Endothelial cell of umbilical vein (primary cell): Measurements from ENCODE around the gene ARHGEF6. TPM values are rescaled to one million over a fixed set of nuclear protein-coding genes. Genes with fewer than 3 reads are reported as not detected.

Experiments used
- BruUV-seq: library from RNA; stranded (reverse); fragments of 400-500 nt; replicated peaks from 2 replicates; lab custom pipeline; 2021; lab: Mats Ljungman, UMichigan
- CTCF ChIA-PET: fragments of 300-600, 350-600 bp; sonication (Branson Sonifier 250); formaldehyde crosslinking; loops from one replicate; lab custom pipeline; 2021; ENCODE audit warnings: antibody characterized with exemption, inconsistent platforms; lab: Charles Lee
- POLR2A ChIA-PET: fragments of 300-600, 350-600 bp; sonication (Branson Sonifier 250); formaldehyde crosslinking; loops from one replicate; lab custom pipeline; 2021; ENCODE audit warnings: antibody characterized with exemption, inconsistent platforms; lab: Charles Lee
- DNase-seq: peaks from one replicate; pipeline ENCODE4 v3.0.0-alpha.2; 2011; ENCODE audit warnings: low read depth, low spot score
- FAIRE-seq: peaks from 2 replicates; lab custom pipeline; 2011; peaks lifted over from hg19 to GRCh38; lab: Jason Lieb, UNC
- H2AFZ ChIP-seq: 2 replicates; pipeline ENCODE4 v1.6.0; 2012; ENCODE audit warnings: low read depth, low read length, control low read depth, inconsistent platforms
- H3K27ac ChIP-seq: 2 replicates; pipeline ENCODE4 v1.5.1; 2011; ENCODE audit warnings: low read depth, mild to moderate bottlenecking, control low read depth, low read length, moderate library complexity; ENCODE audit not compliant: insufficient read depth
- H3K27me3 ChIP-seq, 2 experiments: 2 replicates each; pipeline versions ENCODE4 v1.6.0 to v1.6.1; 2011; ENCODE audit warnings: low read length in 2 of 2, mixed read lengths in 1 of 2; ENCODE audit not compliant: control insufficient read depth in 2 of 2, insufficient read depth in 2 of 2
- H3K36me3 ChIP-seq, 2 experiments: 2 replicates in 1 of 2; 3 replicates in 1 of 2; pipeline ENCODE4 v1.5.1; 2011; ENCODE audit warnings: low read length in 2 of 2, mild to moderate bottlenecking in 1 of 2, moderate library complexity in 1 of 2; ENCODE audit not compliant: control insufficient read depth in 2 of 2, insufficient read depth in 2 of 2; ENCODE audit errors: extremely low read depth in 1 of 2
- H3K4me1 ChIP-seq: 3 replicates; pipeline ENCODE4 v1.5.1; 2011; ENCODE audit warnings: mild to moderate bottlenecking, low read length; ENCODE audit not compliant: control insufficient read depth, insufficient read depth; ENCODE audit errors: extremely low read depth
- H3K4me2 ChIP-seq: 2 replicates; pipeline ENCODE4 v1.6.1; 2011; ENCODE audit warnings: low read length, control low read depth, mixed read lengths; ENCODE audit not compliant: insufficient read depth
- H3K4me3 ChIP-seq, 3 experiments: fragments of 200-600 bp in 1 of 3; sonication (generic), shearing (Covaris generic) in 1 of 3; replicated peaks in 1 of 3; 2 replicates each; pipeline ENCODE4 v1.5.1; 2011 to 2016; ENCODE audit warnings: control low read depth in 3 of 3, low read length in 3 of 3, mild to moderate bottlenecking in 2 of 3, inconsistent platforms in 1 of 3, low read depth in 1 of 3, moderate library complexity in 1 of 3; ENCODE audit not compliant: insufficient read depth in 1 of 3
- H3K79me2 ChIP-seq: 2 replicates; pipeline ENCODE4 v1.6.0; 2012; ENCODE audit warnings: low read length, inconsistent platforms; ENCODE audit not compliant: control insufficient read depth, insufficient read depth
- H3K9ac ChIP-seq: replicated peaks from 2 replicates; pipeline ENCODE3; 2011; ENCODE audit warnings: low read length, control low read depth; ENCODE audit not compliant: insufficient read depth; ENCODE audit errors: extremely low read depth
- H3K9me1 ChIP-seq: replicated peaks from 3 replicates; pipeline ENCODE4 v1.6.0; 2011; ENCODE audit warnings: mild to moderate bottlenecking, low read length; ENCODE audit not compliant: control insufficient read depth, insufficient read depth; ENCODE audit errors: extremely low read depth
- H3K9me3 ChIP-seq: replicated peaks from 2 replicates; pipeline ENCODE4 v1.5.1; 2012; ENCODE audit warnings: low read length, inconsistent platforms; ENCODE audit not compliant: control insufficient read depth, insufficient read depth
- H4K20me1 ChIP-seq: replicated peaks from 2 replicates; pipeline ENCODE3; 2011; ENCODE audit warnings: mild to moderate bottlenecking, low read length; ENCODE audit not compliant: control insufficient read depth, insufficient read depth; ENCODE audit errors: extremely low read depth
- CTCF ChIP-seq, 2 donors: IDR thresholded peaks; 1 replicate in 1 of 2; 2 replicates in 1 of 2; pipeline ENCODE4 v1.5.1; 2011; ENCODE audit warnings: low read length in 2 of 2, mild to moderate bottlenecking in 2 of 2, moderate library complexity in 2 of 2, control low read depth in 1 of 2, inconsistent platforms in 1 of 2, low read depth in 1 of 2; ENCODE audit not compliant: insufficient read depth in 1 of 2; ENCODE audit errors: extremely low read depth in 1 of 2
- EZH2 ChIP-seq: IDR thresholded peaks from 2 replicates; pipeline ENCODE4 v1.6.1; 2012; ENCODE audit warnings: borderline replicate concordance, low read depth, mild to moderate bottlenecking, moderate library complexity, low read length, inconsistent platforms; ENCODE audit not compliant: severe bottlenecking
- FOS ChIP-seq: IDR thresholded peaks from 2 replicates; pipeline ENCODE4 v1.6.1; 2011; ENCODE audit warnings: mild to moderate bottlenecking, low read length, moderate library complexity, borderline replicate concordance; ENCODE audit not compliant: insufficient read depth
- GATA2 ChIP-seq: IDR thresholded peaks from 2 replicates; pipeline ENCODE4 v1.7.0; 2011; ENCODE audit warnings: low read depth, mild to moderate bottlenecking, moderate library complexity, mixed read lengths, low read length; ENCODE audit not compliant: insufficient read length, insufficient read depth
- JUN ChIP-seq: IDR thresholded peaks from 2 replicates; pipeline ENCODE4 v1.6.1; 2011; ENCODE audit warnings: borderline replicate concordance, low read depth; ENCODE audit not compliant: insufficient read length, insufficient read depth
- MYC ChIP-seq: IDR thresholded peaks from one replicate; pipeline ENCODE4 v1.6.1; 2011; ENCODE audit warnings: mild to moderate bottlenecking, low read depth, low read length
- POLR2A ChIP-seq: IDR thresholded peaks from 2 replicates; pipeline ENCODE4 v1.6.1; 2012; ENCODE audit warnings: low read depth, mild to moderate bottlenecking, control low read depth, low read length
- POLR2AphosphoS5 ChIP-seq: IDR thresholded peaks from 2 replicates; pipeline ENCODE4 v1.6.1; 2012; ENCODE audit warnings: low read depth, mild to moderate bottlenecking, control low read depth, low read length, moderate library complexity; ENCODE audit not compliant: insufficient read depth
- dilution Hi-C: fragments of 300-500 bp; cut with MboI; formaldehyde crosslinking; loops from one replicate; pipeline ENCODE4 v1.15.0; 2019; ENCODE audit warnings: low sequenced_read_pairs; ENCODE audit not compliant: extremely low pct_ligation_motif_present
- intact Hi-C: fragments of 100-400 bp; cut with micrococcal nuclease; formaldehyde crosslinking; loops from one replicate; pipeline ENCODE4 v1.10.0; 2022
- polyA plus RNA-seq, 4 experiments: library from polyadenylated mRNA; depleted of rRNA in 3 of 4; stranded (reverse) in 3 of 4; unstranded in 1 of 4; fragments of >200 nt; gene quantifications; 2 replicates each; pipeline versions ENCODE4 v1.2.1 to v1.2.3, GENCODE V29; 2011 to 2012; ENCODE audit warnings: missing spikeins in 1 of 4
- total RNA-seq: library from RNA; stranded (reverse); gene quantifications from 2 replicates; pipeline ENCODE4 v1.2.3, GENCODE V29; 2021
- TF ChIP-seq, protein P1 (sequence below): IDR thresholded peaks from 2 replicates; pipeline ENCODE4 v1.6.1; 2011; ENCODE audit not compliant: insufficient read depth, insufficient read length

The ARHGEF6 gene
- total and polyA plus RNA-seq, 2 donors (not counting 3 experiments of a cell fraction or from before 2014, with no cell fraction given): 4.9 to 6.4 TPM

- ChIA-PET CTCF (no interaction called here), POLR2A (no interaction called here)
- Histone ChIP-seq H3K4me2 (no peak overlapping the region), H3K4me3 (no peak overlapping the region), H3K27ac (no peak overlapping the region), H3K9ac (no peak overlapping the region), H3K4me1 (peaks cover 2% of the 10 kb centered on the region), H3K79me2 (no peaks in the 10 kb centered on the region), H2AFZ (no peak overlapping the region), H3K36me3 (no peaks in the 10 kb centered on the region), H4K20me1 (no peaks in the 10 kb centered on the region), H3K9me3 (no peaks in the 10 kb centered on the region), H3K9me1 (no peaks in the 10 kb centered on the region), H3K27me3 (no peaks in the 10 kb centered on the region)
- no TSS peak for BruUV-seq
- FAIRE-seq (no peak), DNase-seq (no peak)
- dilution Hi-C loops (no loop called here), intact Hi-C loops (no loop called here)
- TF ChIP-seq POLR2AphosphoS5 (no peak), JUN (no peak), GATA2 (no peak), FOS (no peak), EZH2 (no peak), POLR2A (no peak), CTCF (IDR thresholded peaks at IDR 0.05; ENCODE audit: extremely low read depth in 1 of 2, insufficient read depth in 1 of 2, low read depth in 1 of 2, low read length in 2 of 2) (no peak), MYC (no peak)
- TF ChIP-seq, protein P1, sequence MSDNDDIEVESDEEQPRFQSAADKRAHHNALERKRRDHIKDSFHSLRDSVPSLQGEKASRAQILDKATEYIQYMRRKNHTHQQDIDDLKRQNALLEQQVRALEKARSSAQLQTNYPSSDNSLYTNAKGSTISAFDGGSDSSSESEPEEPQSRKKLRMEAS: no peak
Observed at GRCh38 chrX:136825771-136826170, 45.0 kb upstream of the ARHGEF6 start.
